Measurements from ENCODE around the gene ETHE1.

- TF ChIP-seq CTCF (IDR thresholded peaks at IDR 0.05) (no peak), POLR2A (IDR thresholded peaks at IDR 0.05) (no peak)
Measured at GRCh38 chr19:43538922-43539321, 11.9 kb upstream of the ETHE1 start.
